Peyer's patch (tissue), 4 donors: ENCODE measurements around the gene PMM2.

Experiments used
- POLR2A ChIP-seq, 2 donors: fragments of 450-650 bp; IDR thresholded peaks; one replicate each; pipeline ENCODE4 v1.5.1; 2017; ENCODE audit warnings: antibody characterized with exemption in 2 of 2, mild to moderate bottlenecking in 2 of 2, moderate library complexity in 2 of 2
- TF ChIP-seq, protein P1 (sequence below), 6 experiments: fragments of 450-650 bp in 4 of 6; fragments of 200-600 bp in 2 of 6; sonication (generic) in 1 of 6; IDR thresholded peaks; one replicate each; pipeline ENCODE4 v1.5.1; 2017 to 2019; ENCODE audit warnings: antibody characterized with exemption in 6 of 6, mild to moderate bottlenecking in 3 of 6, moderate library complexity in 1 of 6

DNA sequence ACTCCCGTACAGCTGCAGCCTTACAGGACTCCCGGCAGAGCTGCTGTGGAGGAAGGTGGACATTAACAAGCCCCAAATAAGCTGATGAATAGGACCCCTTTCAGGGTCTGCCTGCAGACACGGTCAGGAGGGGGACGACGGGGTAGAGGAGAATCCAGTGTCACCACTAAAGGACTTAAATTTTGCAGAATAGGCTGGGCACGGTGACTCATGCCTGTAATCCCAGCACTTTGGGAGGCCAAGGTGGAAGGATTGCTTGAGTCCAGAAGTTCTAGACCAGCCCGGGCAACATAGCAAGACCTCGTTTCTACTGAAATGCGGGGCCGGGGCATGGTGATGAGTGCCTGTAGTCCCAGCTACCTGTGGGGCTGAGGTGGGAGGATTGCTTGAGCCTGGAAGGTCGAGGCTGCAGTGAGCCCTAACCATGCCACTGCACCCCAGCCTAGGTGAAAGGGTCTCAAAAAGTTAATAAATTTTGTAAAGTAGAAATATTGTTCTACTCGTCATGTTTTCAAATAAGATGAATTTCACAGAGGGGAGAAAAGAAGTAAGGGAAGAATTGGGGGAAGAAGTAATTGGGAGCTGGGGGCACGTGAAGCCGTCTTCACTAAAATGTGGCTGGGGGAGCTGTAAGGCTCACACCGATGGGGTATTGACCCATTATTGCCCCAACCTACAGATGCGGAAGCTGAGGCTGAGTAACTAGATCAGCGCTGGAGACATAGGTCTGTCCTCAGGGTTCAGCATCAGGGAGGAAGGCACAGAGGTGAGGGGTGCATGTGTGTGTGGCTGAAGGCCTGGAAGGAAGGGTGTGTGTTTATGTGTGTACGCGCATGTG, 89.2 kb downstream of the PMM2 start:
- TF ChIP-seq, protein P1, sequence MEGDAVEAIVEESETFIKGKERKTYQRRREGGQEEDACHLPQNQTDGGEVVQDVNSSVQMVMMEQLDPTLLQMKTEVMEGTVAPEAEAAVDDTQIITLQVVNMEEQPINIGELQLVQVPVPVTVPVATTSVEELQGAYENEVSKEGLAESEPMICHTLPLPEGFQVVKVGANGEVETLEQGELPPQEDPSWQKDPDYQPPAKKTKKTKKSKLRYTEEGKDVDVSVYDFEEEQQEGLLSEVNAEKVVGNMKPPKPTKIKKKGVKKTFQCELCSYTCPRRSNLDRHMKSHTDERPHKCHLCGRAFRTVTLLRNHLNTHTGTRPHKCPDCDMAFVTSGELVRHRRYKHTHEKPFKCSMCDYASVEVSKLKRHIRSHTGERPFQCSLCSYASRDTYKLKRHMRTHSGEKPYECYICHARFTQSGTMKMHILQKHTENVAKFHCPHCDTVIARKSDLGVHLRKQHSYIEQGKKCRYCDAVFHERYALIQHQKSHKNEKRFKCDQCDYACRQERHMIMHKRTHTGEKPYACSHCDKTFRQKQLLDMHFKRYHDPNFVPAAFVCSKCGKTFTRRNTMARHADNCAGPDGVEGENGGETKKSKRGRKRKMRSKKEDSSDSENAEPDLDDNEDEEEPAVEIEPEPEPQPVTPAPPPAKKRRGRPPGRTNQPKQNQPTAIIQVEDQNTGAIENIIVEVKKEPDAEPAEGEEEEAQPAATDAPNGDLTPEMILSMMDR (IDR thresholded peaks at IDR 0.05), result no peak
- TF ChIP-seq POLR2A (IDR thresholded peaks at IDR 0.05), result no peak
